ENCODE measurements around the gene THEM5. TPM values are rescaled to one million over a fixed set of nuclear protein-coding genes. Genes with fewer than 3 reads are reported as not detected.
A peak's percentile ranks its signal among the peaks of the same experiment; 100 is the strongest.

THEM5 gene
- total RNA-seq, 6 experiments from 2014 or later: not detected

- peaks cover 0 to 14% (median 4%) of the 10 kb centered on the region in 4 donors for H3K36me3 ChIP-seq
- intact Hi-C loops (cut with DNase I): no loop called here
- H3K27ac ChIP-seq: peak overlapping the region; percentile 38 to 54 (median 43)
- H3K9me3 ChIP-seq: no peaks in the 10 kb centered on the region
- TF ChIP-seq POLR2A (IDR thresholded peaks at IDR 0.05): no peak
- no peak for TF ChIP-seq CTCF (IDR thresholded peaks at IDR 0.05)
- no peaks in the 10 kb centered on the region for H3K27me3 ChIP-seq
- H3K4me3 ChIP-seq: no peak overlapping the region
- peak; percentile 69 to 88 (median 84) for DNase-seq
- ATAC-seq: peak; percentile 73 to 82 (median 78)
- H3K4me1 ChIP-seq: peaks cover 3 to 48% (median 18%) of the 10 kb centered on the region in 4 donors
- 81% methylated on average over 4 of the region's 7 CpGs for WGBS (ENCODE audit: insufficient coverage, low coverage, low lambda C conversion rate, missing lambda C conversion rate)
These were observed 33.4 kb downstream of the THEM5 start for GRCh38 chr1:151819976-151820623.

GRCh38 chr1:151819227-151819835, 34.2 kb downstream of the THEM5 start:
- Histone ChIP-seq H3K36me3 (peaks cover 0 to 17% (median 6%) of the 10 kb centered on the region in 4 donors), H3K27ac (peak overlapping the region in 2 of 3 donors; percentile 43 to 54)

GRCh38 chr1:151817353-151817730, 36.2 kb downstream of the THEM5 start:
- Histone ChIP-seq H3K27ac (no peak overlapping the region), H3K27me3 (no peaks in the 10 kb centered on the region), H3K36me3 (peaks cover 0 to 26% (median 12%) of the 10 kb centered on the region in 4 donors), H3K4me1 (peaks cover 3 to 39% (median 18%) of the 10 kb centered on the region in 4 donors), H3K9me3 (no peaks in the 10 kb centered on the region), H3K4me3 (no peak overlapping the region)
- intact Hi-C loops (cut with DNase I): no loop called here
- WGBS (ENCODE audit: insufficient coverage, low coverage, low lambda C conversion rate, missing lambda C conversion rate): 37% methylated on average over 6 of the region's 7 CpGs
- TF ChIP-seq CTCF (IDR thresholded peaks at IDR 0.05) (no peak), POLR2A (IDR thresholded peaks at IDR 0.05) (no peak)
- ATAC-seq: no peak
- DNase-seq: peak in 1 of 3 donors; percentile 31

More at GRCh38 chr1:151819227-151819835, 34.2 kb downstream of the THEM5 start:
- no peak for TF ChIP-seq CTCF (IDR thresholded peaks at IDR 0.05)
- TF ChIP-seq POLR2A (IDR thresholded peaks at IDR 0.05): no peak
- WGBS (ENCODE audit: insufficient coverage, low coverage, low lambda C conversion rate, missing lambda C conversion rate): 43% methylated on average over 4 of the region's 12 CpGs
- H3K4me3 ChIP-seq: no peak overlapping the region
- no peaks in the 10 kb centered on the region for H3K9me3 ChIP-seq
- no peaks in the 10 kb centered on the region for H3K27me3 ChIP-seq
- H3K4me1 ChIP-seq: peaks cover 3 to 44% (median 18%) of the 10 kb centered on the region in 4 donors
- peak; percentile 64 to 80 (median 71) for ATAC-seq
- intact Hi-C loops (cut with DNase I): no loop called here
- DNase-seq: peak; percentile 65 to 79 (median 77)

- H3K9me3 ChIP-seq: no peaks in the 10 kb centered on the region
- intact Hi-C loops (cut with DNase I): no loop called here
- ATAC-seq (no peak), DNase-seq (peak in 2 of 3 donors; percentile 39 to 52)
- TF ChIP-seq POLR2A (IDR thresholded peaks at IDR 0.05) (no peak), CTCF (IDR thresholded peaks at IDR 0.05) (no peak)
- 57% methylated on average over 3 of the region's 26 CpGs for WGBS (ENCODE audit: insufficient coverage, low coverage, low lambda C conversion rate, missing lambda C conversion rate)
- no peaks in the 10 kb centered on the region for H3K27me3 ChIP-seq
- no peak overlapping the region for H3K27ac ChIP-seq
- peaks cover 0 to 30% (median 15%) of the 10 kb centered on the region in 4 donors for H3K36me3 ChIP-seq
- H3K4me3 ChIP-seq: no peak overlapping the region
- peaks cover 3 to 34% (median 18%) of the 10 kb centered on the region in 4 donors for H3K4me1 ChIP-seq
These were observed 36.8 kb downstream of the THEM5 start for GRCh38 chr1:151816548-151817352.

Measured in right lobe of liver (tissue), 6 donors.